NCI-H82 treated with DMSO at 0.1 percent for 48 hours (cell line): ENCODE measurements around the gene KIRREL3.

Experiments used
- DNase-seq: peaks from one replicate; lab custom pipeline; 2025; ENCODE audit not compliant: unreplicated experiment; lab: John Stamatoyannopoulos, UW

Gene KIRREL3

DNA sequence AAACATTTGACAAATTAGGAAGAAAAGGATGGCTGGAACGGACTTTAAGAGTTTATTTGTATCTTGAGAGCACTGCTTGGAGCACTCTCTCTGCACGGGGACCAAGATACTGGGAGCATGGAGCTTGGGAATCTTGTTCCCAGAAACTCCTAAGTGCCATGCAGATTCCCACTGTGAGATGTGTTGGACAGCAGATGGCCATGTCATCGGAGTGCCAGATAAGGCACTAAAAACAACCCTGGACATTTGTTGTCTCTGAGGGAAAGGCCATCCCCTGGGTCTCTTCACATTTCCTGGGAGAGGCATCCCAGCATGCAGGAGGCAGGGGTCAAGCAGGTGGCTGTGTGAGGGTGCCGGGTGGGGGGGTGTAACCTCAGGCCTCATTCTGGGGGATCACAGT is 2.9 kb downstream of the KIRREL3 start:
- no peak for DNase-seq

DNA sequence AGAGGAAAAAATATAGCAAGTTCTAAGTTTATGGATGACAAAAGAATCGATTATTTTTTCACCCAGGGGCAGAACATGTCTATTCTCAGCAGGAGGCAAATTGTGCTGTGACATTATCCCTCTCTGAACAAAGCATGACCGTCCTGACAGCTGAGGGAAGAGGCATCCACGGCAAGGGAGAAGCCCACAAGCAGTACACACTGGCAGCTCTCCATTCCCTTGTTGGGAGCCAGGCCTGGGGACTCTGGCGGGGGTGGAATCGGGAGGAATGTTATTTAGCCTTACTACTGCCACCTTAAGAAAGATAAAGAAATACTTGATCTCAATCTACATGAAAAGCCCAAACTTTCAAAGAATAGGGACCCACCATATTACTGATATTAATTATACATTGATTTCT is 3.4 kb downstream of the KIRREL3 start:
- no peak for DNase-seq

DNA sequence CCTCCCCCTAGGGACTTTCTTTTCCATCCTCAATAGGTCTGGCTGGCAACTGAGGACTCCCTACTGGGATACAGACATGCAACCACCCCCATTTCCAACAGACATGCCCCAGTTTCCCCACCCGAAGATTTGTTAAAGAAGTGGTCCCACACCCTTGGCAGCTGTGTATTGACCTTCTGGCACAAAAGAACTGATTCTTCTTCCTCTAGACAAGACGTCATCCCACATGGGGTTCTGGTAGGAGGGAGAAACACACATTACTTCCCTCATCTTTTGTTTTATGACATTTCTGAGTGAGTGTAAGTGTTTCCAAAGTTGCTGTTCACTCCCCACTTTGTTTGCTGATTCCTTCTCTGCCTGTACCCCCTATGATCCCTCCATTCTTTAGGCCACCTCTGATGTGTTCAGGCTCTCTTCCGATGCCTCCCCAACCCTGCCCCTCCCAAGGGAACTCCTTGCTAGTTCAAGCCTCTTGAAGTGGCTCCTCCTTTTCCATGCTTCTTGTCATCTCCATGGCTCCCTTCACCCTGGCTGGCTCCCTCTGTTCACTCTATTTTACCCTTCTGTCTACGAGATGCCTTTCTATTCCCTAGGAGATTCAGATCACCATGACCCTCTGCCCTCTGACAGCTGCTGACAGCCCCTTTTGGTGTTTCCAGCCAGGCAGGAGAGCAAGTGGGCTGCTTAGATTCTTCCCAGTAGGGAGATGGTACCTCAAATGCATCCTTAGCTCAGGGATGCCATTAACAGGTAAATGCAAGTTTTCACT is 4.3 kb downstream of the KIRREL3 start:
- DNase-seq: no peak

DNA sequence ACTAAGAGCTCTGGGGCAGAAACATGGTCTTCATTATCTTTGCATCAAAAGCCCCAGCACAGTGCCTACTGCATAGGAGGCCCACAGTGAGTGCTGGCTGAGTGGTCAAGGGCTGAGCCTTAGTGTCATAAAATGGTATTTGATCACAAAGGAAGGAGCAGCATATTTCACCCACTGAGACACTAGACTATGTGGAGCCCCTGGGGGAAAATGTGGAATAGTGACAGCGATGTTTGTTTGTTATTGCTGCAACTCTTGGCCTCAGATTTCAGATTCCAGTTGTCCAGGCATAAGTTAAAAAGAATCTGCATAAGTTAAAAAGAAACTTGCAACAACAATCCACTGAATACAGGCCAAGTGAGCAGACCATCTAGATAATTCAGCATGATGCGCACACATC is 7.0 kb downstream of the KIRREL3 start:
- no peak for DNase-seq

DNA sequence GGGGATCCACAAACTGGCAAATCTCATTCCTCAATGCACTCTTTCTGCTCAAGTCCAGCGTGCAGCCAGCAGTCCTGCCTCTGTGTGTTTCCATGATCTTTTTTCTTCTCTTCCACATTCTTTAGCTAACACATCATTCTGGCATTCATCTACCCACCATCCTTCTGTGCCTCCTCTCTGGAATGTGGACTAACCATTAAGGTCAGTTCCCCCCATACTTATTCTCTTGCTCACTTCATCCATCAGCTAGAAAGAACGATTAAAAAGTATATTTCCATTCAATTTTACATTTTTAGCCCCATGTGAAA is 7.8 kb downstream of the KIRREL3 start:
- no peak for DNase-seq

DNA sequence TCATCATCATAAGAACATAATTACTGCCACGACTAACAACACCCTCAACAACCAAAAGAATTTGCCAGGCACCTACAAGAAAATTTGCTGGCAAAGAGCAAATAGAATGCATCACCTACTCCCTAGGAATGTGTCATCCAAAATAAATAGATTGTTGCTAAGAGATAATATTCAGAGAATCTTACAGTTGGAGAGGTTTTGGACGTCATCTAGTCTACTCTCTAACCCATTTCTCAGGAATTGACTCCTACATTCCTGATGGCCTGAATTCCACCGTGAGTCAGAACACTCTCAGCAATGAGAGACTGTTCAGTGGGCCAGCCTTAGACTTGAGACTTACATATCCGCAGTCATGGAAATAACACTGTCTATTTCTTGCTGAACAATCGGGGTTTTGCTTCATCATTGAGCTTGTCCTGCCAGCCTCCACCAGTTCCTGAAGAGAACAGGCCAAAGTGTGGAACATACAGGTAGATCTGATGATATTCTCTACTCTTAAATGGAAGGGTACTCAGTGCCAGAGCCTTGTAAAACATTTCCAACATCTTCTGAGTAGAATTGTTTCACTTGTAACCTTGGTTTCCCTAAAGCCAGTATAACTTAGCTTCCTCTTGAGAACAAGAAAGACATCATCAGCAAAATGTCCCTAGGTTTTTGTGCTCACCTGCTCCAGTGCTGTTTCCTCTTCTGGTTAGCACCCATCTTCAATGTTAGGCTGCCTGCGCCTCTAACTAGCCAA is 8.3 kb downstream of the KIRREL3 start:
- no peak for DNase-seq

DNA sequence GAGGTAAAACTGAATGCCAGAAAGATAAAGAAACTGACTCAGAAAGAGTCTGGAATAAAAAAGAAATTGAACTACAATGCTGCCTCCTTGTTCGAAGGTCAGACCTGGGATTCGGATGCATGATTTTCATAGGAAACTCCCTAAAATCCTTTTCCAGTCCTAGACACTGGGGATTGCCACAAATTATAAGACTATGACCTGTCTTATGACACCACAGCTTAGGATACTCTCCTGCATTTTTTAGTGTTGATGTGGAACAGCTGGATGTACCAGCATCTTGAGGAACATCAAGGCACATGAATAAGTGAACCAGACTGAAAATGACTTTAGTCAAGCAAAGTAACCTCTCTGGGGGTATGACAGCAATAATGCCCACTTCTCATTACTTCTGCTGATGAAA is 9.0 kb downstream of the KIRREL3 start:
- DNase-seq: no peak

DNA sequence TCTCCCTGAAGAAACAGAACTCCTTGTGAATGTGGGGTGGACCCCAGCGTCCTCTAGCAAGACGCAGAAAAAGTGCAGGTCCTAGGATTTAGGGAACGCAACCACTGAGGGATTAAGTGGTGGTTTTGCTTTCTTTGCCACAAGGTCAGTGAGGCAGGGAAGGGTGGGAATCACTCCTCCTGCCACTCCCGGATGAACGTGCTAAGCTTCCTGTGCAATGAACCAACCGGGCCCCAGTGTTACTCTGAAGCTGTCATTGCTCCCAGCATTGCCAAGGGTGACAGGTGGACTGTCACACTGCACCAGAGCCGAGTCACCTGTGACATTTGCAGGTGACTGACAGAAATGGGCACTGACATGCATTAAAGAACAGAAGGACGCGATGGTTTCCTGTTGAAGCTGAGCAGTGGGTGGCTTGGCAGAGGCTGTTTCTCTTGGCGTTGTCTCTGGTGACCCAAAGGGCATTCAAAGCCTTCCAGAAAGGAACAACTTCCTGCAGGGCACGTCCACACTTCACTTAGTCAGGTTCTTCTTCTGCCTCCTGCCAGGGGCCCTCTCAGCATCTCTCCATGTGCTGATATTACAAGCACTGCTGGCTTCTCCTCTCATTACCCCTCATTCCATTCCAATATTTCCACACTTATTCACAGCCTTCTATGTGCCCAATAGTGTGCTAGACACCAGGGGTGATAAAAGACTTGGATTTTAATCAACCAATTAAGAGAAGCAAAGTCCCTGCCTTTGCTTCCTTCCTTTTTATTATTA is 9.7 kb downstream of the KIRREL3 start:
- no peak for DNase-seq

DNA sequence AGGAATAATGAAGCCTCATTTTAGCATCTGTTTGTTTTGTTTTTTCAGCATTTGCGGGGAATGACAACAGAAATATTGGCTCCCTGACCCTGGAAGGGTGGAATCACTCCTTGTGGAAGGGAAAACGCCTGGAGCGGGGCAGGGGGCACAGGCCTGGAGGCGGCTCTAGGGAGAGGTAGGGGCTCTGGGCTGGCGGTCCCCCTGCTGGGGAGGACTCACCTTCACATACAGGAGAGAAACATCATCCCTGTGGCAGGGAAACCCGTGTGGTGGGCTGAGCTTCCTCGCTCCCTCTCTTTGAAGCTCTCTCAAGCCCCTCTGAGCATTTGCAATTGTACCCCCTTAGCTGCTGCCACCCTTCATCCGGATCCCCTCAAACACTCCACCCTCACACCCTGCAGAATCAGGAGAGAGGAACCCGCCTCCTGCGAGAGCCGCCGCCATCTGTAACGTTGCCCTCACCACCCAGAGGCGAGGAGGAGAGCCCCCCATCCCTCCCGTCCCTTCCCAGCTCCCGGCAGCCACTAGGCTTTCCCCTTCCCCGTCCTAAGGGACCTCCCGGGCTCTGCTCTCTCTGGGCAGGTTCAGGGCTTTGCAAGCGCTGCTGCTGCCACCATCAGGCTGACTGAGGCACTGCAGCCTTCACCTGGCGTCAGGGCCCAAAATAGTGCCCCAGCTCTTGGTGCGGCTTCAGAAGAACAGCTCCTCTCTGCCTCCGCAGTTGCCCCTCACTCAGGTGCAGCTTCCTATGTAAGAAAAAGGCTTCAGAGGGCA is 10.4 kb downstream of the KIRREL3 start:
- DNase-seq: peak; percentile 38

DNA sequence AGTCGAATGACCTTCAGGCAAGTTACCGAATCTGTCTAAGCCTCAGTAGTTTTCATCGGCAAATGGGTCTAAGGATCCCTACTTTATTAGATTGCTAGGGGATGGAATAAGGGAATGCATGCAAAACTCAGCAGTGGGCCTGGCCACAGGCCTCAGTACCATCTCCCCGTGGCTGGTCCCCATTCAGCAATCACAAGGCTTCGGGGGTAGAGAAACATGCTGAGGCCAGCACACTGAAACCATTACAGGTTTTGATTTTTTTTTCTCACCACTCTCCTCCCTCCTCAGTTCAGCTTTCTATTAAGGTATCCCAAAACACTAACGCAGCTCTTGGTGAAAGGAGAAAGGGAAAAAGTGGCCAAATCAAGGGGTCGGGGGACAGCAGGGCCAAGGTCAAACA is 11.9 kb downstream of the KIRREL3 start:
- no peak for DNase-seq

DNA sequence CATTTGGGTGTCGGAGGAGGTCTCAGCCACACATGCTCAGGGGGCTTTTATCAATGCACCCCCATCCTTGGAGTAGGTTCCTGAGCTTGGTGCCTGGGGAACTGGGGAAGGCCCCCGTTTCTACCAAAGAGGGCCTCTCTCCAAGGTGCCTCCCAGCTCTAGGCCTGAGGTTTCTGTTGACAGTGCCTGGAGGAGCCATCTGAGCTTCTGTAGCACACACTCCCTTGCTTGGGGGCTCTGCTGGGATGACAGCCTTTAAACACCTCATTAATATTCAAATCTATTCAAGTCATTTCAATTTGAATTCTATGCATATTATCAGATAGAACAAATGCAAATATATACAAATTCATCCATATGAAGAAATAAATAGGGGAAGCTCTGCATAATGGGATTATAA is 18.9 kb downstream of the KIRREL3 start:
- no peak for DNase-seq

DNA sequence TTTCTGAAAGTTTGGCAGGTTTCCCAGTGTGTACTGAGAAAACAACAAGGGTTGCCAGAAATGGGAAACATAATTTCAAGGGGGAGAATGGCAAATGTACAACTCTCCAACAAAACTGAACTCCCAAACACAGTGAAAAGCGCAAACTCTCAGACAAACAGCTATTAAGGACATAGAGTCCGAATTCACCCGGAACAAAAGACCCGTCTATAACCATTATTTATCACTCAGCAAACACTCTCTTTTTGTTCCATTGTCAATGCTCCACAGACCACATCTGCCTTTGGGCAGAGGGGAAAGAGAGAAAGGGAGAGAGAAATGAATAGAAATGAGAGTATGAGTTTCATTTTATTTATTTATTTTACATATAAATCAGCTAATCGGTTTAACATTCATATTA is 21.7 kb downstream of the KIRREL3 start:
- DNase-seq: no peak

DNA sequence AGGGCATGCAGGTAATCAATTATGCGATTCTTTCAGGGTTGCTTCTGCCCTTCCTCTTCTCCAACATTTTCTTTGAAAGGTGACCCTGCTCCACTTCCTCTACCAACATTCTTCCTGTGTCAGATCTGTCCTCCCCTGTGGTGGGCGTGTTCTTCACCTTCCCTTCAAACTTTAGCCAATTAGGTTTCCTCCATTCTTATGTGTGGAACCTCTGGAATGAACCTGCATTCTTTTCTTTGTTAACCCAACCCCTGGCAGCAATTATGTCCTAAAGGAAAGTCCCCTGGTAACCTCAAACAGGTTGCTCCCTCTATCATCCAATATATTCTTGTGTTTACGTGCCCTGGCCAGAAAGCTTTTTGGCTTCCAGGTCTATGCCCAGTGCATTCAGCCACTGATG is 22.4 kb downstream of the KIRREL3 start:
- DNase-seq: no peak

DNA sequence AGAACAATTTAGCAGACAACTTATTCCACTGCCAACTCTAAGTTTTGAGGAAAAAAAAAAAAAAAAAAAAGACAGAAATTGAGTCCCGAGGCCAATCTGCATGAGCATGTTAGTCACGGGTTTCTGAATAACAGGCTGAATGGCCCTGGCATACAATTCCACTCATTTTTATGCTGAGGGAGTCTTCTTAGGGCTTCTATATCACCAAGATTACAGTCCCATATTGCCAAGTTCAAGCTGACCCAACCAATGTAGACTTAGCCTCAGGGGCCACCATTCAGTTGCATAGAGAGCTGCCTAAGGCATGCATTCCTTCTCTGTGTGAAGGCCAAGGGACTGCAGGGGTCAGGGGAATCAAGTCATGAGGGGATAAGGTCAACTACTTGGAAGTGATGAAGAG is 27.5 kb downstream of the KIRREL3 start:
- no peak for DNase-seq

DNA sequence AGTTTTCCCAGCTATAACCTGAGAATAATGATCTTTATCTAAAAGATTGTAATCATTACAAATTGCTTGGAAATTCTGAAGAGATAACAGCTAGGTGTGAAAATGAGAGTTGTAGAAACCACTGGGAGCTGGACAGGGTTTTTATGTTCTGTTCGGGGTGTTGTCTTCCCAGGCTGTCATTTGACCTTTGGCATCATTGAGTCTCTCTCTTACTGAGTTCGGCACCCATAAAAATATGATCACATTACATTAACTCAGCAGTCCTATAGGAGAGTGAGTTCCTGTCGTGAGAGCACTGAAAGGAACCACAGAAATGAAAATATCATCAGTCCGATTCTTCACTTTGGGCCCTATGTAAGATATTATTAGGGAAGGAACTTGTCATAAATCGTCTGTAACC is 29.3 kb downstream of the KIRREL3 start:
- DNase-seq: no peak

DNA sequence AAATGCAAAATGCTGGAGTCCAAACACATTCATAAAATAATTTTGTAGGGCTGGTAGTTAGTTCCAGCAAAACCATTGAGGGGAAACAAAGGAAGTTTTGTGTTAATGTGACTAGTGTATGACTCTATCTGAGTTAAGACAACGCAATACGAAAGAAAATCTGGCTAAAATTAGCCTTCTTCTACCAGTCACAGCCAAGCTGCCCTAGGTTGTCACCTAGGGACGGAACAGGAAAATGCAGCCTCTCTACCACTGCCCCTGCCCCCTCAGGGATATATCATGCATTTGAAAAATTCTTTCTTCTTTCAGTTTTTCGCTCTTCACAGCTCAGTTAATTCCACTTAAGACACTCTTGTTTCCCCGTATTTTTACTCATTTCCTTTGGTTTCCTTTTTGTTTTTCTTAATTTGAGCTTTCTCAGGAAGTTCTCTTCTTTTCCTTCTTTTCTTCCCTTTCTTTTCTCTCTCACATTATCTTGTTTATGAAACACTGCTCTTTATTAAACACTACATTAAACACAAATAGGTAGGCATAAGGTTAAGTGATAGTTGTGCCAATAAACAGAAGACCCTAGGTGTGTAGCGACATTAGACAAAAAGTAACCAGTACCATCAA is 30.6 kb downstream of the KIRREL3 start:
- DNase-seq: no peak

DNA sequence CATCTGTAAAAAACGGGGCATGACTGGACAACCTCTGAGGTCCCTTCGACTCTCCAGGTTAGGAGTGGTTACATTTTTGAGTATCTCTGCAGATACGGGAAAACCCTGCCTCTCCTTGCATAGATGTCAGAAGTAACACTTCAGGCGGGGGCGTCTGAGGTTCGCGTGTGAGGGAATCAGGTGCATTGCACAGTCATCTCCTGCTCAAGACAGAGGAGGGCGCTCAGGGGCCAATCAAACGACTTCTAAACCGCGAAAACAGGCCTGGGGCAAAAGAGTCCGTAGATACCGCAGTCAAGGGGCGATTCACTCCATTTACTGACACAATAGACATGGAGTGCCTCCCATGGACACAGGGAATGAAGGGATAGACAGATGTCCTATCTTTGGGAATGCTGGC is 31.7 kb downstream of the KIRREL3 start:
- DNase-seq: no peak

DNA sequence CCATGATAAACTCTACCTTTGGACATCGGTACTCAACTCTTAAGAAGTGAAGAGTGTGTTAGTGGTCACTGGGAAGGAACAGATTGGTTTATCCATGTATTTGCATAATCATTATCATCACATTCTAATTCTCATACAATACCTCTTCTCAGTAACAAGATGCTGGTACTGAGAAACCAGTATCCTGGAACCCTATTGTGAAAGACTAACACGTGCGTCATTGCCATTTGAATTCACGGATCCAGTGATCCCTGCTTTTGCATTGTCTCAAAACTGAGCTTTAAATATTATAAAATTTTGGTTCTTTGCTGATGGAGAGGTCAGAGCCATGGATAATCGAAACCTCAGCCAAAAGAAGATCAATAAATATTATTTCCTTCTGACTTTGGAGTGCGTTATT is 35.2 kb downstream of the KIRREL3 start:
- DNase-seq: no peak

DNA sequence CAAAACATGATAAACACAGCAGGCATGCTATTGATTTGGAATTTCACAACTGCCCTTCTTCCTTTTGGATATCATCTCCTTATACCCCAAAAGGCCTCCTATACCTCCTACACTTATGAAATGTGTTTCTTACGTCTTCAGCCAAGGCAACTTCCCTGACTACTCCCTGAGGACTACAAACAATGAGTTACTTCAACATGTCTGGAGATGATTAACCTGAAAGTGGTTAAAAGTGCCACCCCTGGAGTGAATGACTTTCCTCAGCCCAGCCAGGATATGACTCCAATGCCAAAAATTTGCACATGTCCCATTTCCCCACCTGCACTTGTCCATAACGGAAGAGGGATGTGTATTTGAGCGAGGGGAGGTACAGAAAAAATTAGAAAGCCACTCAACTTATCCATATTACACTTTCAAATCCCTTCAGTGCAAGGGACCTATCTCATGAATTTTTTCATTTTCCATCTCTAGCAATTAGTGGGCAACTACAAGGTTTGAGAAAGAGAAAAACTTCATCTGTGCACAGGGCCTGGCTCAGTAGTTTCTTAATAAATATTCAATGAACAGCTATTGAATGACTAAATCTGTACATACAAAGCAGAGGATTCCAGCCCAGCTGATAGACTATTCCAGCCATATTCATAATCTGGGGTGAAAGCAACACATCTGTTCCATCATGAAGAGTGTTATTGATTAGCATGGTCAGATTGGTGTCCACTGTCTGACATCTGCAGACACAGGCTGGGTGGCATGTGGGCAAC is 36.8 kb downstream of the KIRREL3 start:
- DNase-seq: no peak

DNA sequence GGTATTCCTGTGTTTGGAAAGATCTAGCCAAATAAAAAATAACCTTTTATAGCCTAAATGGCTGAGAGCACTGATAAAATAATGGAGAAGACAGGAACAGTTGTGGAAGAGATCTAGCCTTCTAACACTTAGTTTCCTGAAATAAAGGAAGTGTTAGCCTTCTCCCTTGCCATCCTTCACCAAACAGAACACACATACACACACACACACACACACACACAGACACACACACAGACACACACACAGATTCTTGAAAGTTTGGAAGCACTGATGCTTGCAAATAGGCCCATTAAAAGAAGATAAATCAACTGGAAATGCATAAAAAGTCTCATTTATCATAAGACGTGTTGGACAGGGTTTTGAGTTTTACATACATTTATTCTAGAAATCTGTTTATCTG is 37.5 kb downstream of the KIRREL3 start:
- no peak for DNase-seq
